Astrocyte (in vitro differentiated cells and primary cell): ENCODE measurements around the gene CENPL. TPM values are rescaled to one million over a fixed set of nuclear protein-coding genes. Genes with fewer than 3 reads are reported as not detected.

Source experiments
- DNase-seq: peaks from one replicate; pipeline ENCODE4 v3.0.0-alpha.2; 2010; ENCODE audit warnings: low read depth
- FAIRE-seq: peaks from 2 replicates; lab custom pipeline; 2011; peaks lifted over from hg19 to GRCh38; lab: Jason Lieb, UNC
- H2AFZ ChIP-seq: 2 replicates; pipeline ENCODE4 v1.6.0; 2012; ENCODE audit warnings: low read depth, low read length, inconsistent platforms
- H3K27ac ChIP-seq: 2 replicates; pipeline ENCODE4 v1.5.1; 2011; ENCODE audit warnings: low read depth, low read length, inconsistent platforms
- H3K27me3 ChIP-seq: 2 replicates; pipeline ENCODE4 v1.6.0; 2011; ENCODE audit warnings: low read length, inconsistent platforms; ENCODE audit not compliant: insufficient read depth
- H3K36me3 ChIP-seq: 2 replicates; pipeline ENCODE4 v1.5.1; 2011; ENCODE audit warnings: low read length, inconsistent platforms; ENCODE audit not compliant: insufficient read depth
- H3K4me1 ChIP-seq: 2 replicates; pipeline ENCODE4 v1.5.1; 2011; ENCODE audit warnings: low read length, inconsistent platforms; ENCODE audit not compliant: insufficient read depth
- H3K4me2 ChIP-seq: 2 replicates; pipeline ENCODE4 v1.6.0; 2012; ENCODE audit warnings: low read length, inconsistent platforms
- H3K4me3 ChIP-seq: 2 replicates; pipeline ENCODE4 v1.5.1; 2011; ENCODE audit warnings: low read depth, mild to moderate bottlenecking, low read length, inconsistent platforms; ENCODE audit not compliant: insufficient read depth
- H3K79me2 ChIP-seq: 2 replicates; pipeline ENCODE4 v1.6.0; 2012; ENCODE audit warnings: mild to moderate bottlenecking, low read length, inconsistent platforms; ENCODE audit not compliant: insufficient read depth
- H3K9ac ChIP-seq: 2 replicates; pipeline ENCODE4 v1.6.0; 2012; ENCODE audit warnings: mild to moderate bottlenecking, low read length, inconsistent platforms
- H3K9me3 ChIP-seq: 2 replicates; pipeline ENCODE4 v1.5.1; 2012; ENCODE audit warnings: low read depth, mild to moderate bottlenecking, low read length, inconsistent platforms; ENCODE audit not compliant: insufficient read depth
- H4K20me1 ChIP-seq: 2 replicates; pipeline ENCODE4 v1.6.0; 2012; ENCODE audit warnings: low read length, inconsistent platforms; ENCODE audit not compliant: insufficient read depth
- H3K27ac Mint-ChIP-seq: one replicate; pipeline ENCODE4 v1.8.0; 2021; ENCODE audit warnings: mild to moderate bottlenecking, mixed read lengths; ENCODE audit not compliant: unreplicated experiment
- H3K27me3 Mint-ChIP-seq: one replicate; pipeline ENCODE4 v1.8.0; 2021; ENCODE audit warnings: low read depth, mixed read lengths; ENCODE audit not compliant: unreplicated experiment
- H3K36me3 Mint-ChIP-seq: one replicate; pipeline ENCODE4 v1.8.0; 2021; ENCODE audit warnings: low read depth, mixed read lengths; ENCODE audit not compliant: unreplicated experiment
- H3K4me1 Mint-ChIP-seq: one replicate; pipeline ENCODE4 v1.8.0; 2021; ENCODE audit warnings: low read depth, mixed read lengths; ENCODE audit not compliant: unreplicated experiment
- H3K4me3 Mint-ChIP-seq: one replicate; pipeline ENCODE4 v1.8.0; 2021; ENCODE audit warnings: mild to moderate bottlenecking, moderate library complexity, mixed read lengths; ENCODE audit not compliant: unreplicated experiment
- H3K9me3 Mint-ChIP-seq: one replicate; pipeline ENCODE4 v1.8.0; 2021; ENCODE audit warnings: mild to moderate bottlenecking, mixed read lengths; ENCODE audit not compliant: unreplicated experiment
- CTCF ChIP-seq: IDR thresholded peaks from 2 replicates; pipeline ENCODE4 v1.5.1; 2011; ENCODE audit warnings: low read depth, mild to moderate bottlenecking, inconsistent platforms, low read length, moderate library complexity; ENCODE audit not compliant: insufficient read depth
- EZH2 ChIP-seq: IDR thresholded peaks from 2 replicates; pipeline ENCODE4 v1.6.1; 2012; ENCODE audit warnings: mild to moderate bottlenecking, low read length, inconsistent platforms; ENCODE audit not compliant: insufficient read depth
- total RNA-seq: library from RNA; stranded (reverse); gene quantifications from 2 replicates; pipeline ENCODE4 v1.2.1, GENCODE V29; 2021

The CENPL gene
- total RNA-seq, 1 donor from 2014 or later, result 7.9 TPM

GRCh38 chr1:173758110-173758509 lies 66.6 kb downstream of the CENPL start:
- H3K4me3 ChIP-seq, result no peak overlapping the region
- no peaks in the 10 kb centered on the region for H3K27me3 ChIP-seq
- H3K4me1 ChIP-seq, result no peaks in the 10 kb centered on the region
- Mint-ChIP-seq H3K36me3 (peaks cover 58% of the 10 kb centered on the region), H3K9me3 (peaks cover 7% of the 10 kb centered on the region), H3K4me1 (peaks cover 2% of the 10 kb centered on the region), H3K27ac (no peak overlapping the region), H3K27me3 (no peaks in the 10 kb centered on the region), H3K4me3 (no peak overlapping the region)
- no peak for DNase-seq
- no peak overlapping the region for H3K9ac ChIP-seq
- H3K27ac ChIP-seq, result no peak overlapping the region
- FAIRE-seq, result no peak
- no peaks in the 10 kb centered on the region for H4K20me1 ChIP-seq
- no peaks in the 10 kb centered on the region for H3K79me2 ChIP-seq
- no peak overlapping the region for H3K4me2 ChIP-seq
- no peaks in the 10 kb centered on the region for H3K9me3 ChIP-seq
- peaks cover 27% of the 10 kb centered on the region for H3K36me3 ChIP-seq
- no peak overlapping the region for H2AFZ ChIP-seq
- TF ChIP-seq CTCF, result no peak
- no peak for TF ChIP-seq EZH2

GRCh38 chr1:173757666-173758065 lies 67.0 kb downstream of the CENPL start:
- no peak for TF ChIP-seq CTCF

GRCh38 chr1:173753830-173754229 lies 70.9 kb downstream of the CENPL start:
- Histone ChIP-seq H3K79me2 (peaks cover 6% of the 10 kb centered on the region), H4K20me1 (no peaks in the 10 kb centered on the region), H3K4me3 (no peak overlapping the region), H3K9ac (no peak overlapping the region), H3K4me2 (no peak overlapping the region), H3K27me3 (no peaks in the 10 kb centered on the region), H2AFZ (no peak overlapping the region), H3K9me3 (no peaks in the 10 kb centered on the region), H3K4me1 (no peaks in the 10 kb centered on the region), H3K27ac (no peak overlapping the region), H3K36me3 (peaks cover 23% of the 10 kb centered on the region)
- peaks cover 24% of the 10 kb centered on the region for H3K36me3 Mint-ChIP-seq
- H3K4me3 Mint-ChIP-seq, result no peak overlapping the region
- no peak overlapping the region for H3K27ac Mint-ChIP-seq
- H3K27me3 Mint-ChIP-seq, result no peaks in the 10 kb centered on the region
- TF ChIP-seq EZH2, result no peak
- no peak for TF ChIP-seq CTCF
- H3K4me1 Mint-ChIP-seq, result no peaks in the 10 kb centered on the region
- FAIRE-seq (no peak), DNase-seq (no peak)
- no peaks in the 10 kb centered on the region for H3K9me3 Mint-ChIP-seq

More at GRCh38 chr1:173757666-173758065, 67.0 kb downstream of the CENPL start:
- Histone ChIP-seq H3K27me3 (no peaks in the 10 kb centered on the region), H4K20me1 (no peaks in the 10 kb centered on the region), H3K9ac (no peak overlapping the region), H2AFZ (no peak overlapping the region), H3K4me2 (no peak overlapping the region), H3K79me2 (no peaks in the 10 kb centered on the region), H3K9me3 (no peaks in the 10 kb centered on the region), H3K4me3 (no peak overlapping the region), H3K4me1 (no peaks in the 10 kb centered on the region), H3K36me3 (peaks cover 28% of the 10 kb centered on the region), H3K27ac (no peak overlapping the region)
- no peak for DNase-seq
- Mint-ChIP-seq H3K9me3 (peaks cover 3% of the 10 kb centered on the region), H3K27ac (no peak overlapping the region), H3K36me3 (peaks cover 55% of the 10 kb centered on the region), H3K27me3 (no peaks in the 10 kb centered on the region), H3K4me3 (no peak overlapping the region), H3K4me1 (peaks cover 2% of the 10 kb centered on the region)
- no peak for FAIRE-seq

Other genes starting within 250 kb of the CENPL start
- 0.54 TPM in 1 of 2 replicates, not detected in the other for gene SLC9C2, start 221.8 kb downstream of the CENPL start, total RNA-seq
- gene TEX50, start 189.5 kb downstream of the CENPL start, total RNA-seq, result not detected in 2 replicates
- gene ANKRD45, start 155.0 kb downstream of the CENPL start, total RNA-seq, result 1.4 and 1.8 TPM in 2 replicates
- gene KLHL20, start 109.9 kb downstream of the CENPL start, total RNA-seq, result 25.3 and 25.4 TPM in 2 replicates
- 17.4 and 17.9 TPM in 2 replicates for gene DARS2, start 210 bp downstream of the CENPL start, total RNA-seq
- gene GAS5, start 43.1 kb upstream of the CENPL start, total RNA-seq, result 435 and 473 TPM in 2 replicates
- gene ZBTB37, start 43.5 kb upstream of the CENPL start, total RNA-seq, result 9.9 and 10.7 TPM in 2 replicates
- not detected in 2 replicates for gene SERPINC1, start 92.4 kb upstream of the CENPL start, total RNA-seq
- 31.2 and 38.1 TPM in 2 replicates for gene RC3H1, start 197.5 kb upstream of the CENPL start, total RNA-seq